HG02852 (cell line): Measurements from ENCODE around the gene CNTNAP2.

Source experiments
- ATAC-seq: cut with Tn5 transposase; IDR thresholded peaks from one replicate; pipeline ENCODE4 v1.9.1; 2021; ENCODE audit warnings: mild to moderate bottlenecking, moderate library complexity; ENCODE audit not compliant: unreplicated experiment

CNTNAP2 gene

GRCh38 chr7:146554556-146554955 is 438.0 kb downstream of the CNTNAP2 start:
- no peak for ATAC-seq

GRCh38 chr7:146557971-146558469 is 441.4 kb downstream of the CNTNAP2 start:
- no peak for ATAC-seq

GRCh38 chr7:146565872-146566271 is 449.3 kb downstream of the CNTNAP2 start:
- no peak for ATAC-seq

GRCh38 chr7:146575903-146576302 is 459.3 kb downstream of the CNTNAP2 start:
- no peak for ATAC-seq

- ATAC-seq: no peak
These were observed 475.4 kb downstream of the CNTNAP2 start for GRCh38 chr7:146591976-146592375.

- ATAC-seq: no peak
These were observed 490.0 kb downstream of the CNTNAP2 start for GRCh38 chr7:146606628-146607027.

GRCh38 chr7:146619641-146620040 is 503.0 kb downstream of the CNTNAP2 start:
- no peak for ATAC-seq

GRCh38 chr7:146626912-146627311 is 510.3 kb downstream of the CNTNAP2 start:
- ATAC-seq: no peak

GRCh38 chr7:146635205-146636032 is 518.8 kb downstream of the CNTNAP2 start:
- ATAC-seq: no peak

GRCh38 chr7:146636033-146636356 is 519.4 kb downstream of the CNTNAP2 start:
- ATAC-seq: no peak

- ATAC-seq: no peak
These were observed 520.0 kb downstream of the CNTNAP2 start for GRCh38 chr7:146636581-146636980.

GRCh38 chr7:146639291-146639690 is 522.7 kb downstream of the CNTNAP2 start:
- ATAC-seq: no peak

GRCh38 chr7:146641491-146641890 is 524.9 kb downstream of the CNTNAP2 start:
- no peak for ATAC-seq

GRCh38 chr7:146645383-146645976 is 528.9 kb downstream of the CNTNAP2 start:
- ATAC-seq: no peak

- ATAC-seq: no peak
These were observed 530.8 kb downstream of the CNTNAP2 start for GRCh38 chr7:146647445-146647844.

- no peak for ATAC-seq
These were observed 535.6 kb downstream of the CNTNAP2 start for GRCh38 chr7:146652176-146652575.

- no peak for ATAC-seq
These were observed 537.4 kb downstream of the CNTNAP2 start for GRCh38 chr7:146654048-146654447.

- no peak for ATAC-seq
These were observed 539.6 kb downstream of the CNTNAP2 start for GRCh38 chr7:146655928-146656797.

- ATAC-seq: no peak
These were observed 540.4 kb downstream of the CNTNAP2 start for GRCh38 chr7:146656988-146657387.

GRCh38 chr7:146658604-146659003 is 542.0 kb downstream of the CNTNAP2 start:
- ATAC-seq: no peak

- no peak for ATAC-seq
These were observed 543.1 kb downstream of the CNTNAP2 start for GRCh38 chr7:146659732-146660131.
